Measurements from ENCODE around the gene TLE2.
"Not testable (repeated sequence)": the region's sequence is repeated elsewhere in the genome, so short reads cannot be mapped to it uniquely, and the experiment has no call there.

TLE2 gene

DNA sequence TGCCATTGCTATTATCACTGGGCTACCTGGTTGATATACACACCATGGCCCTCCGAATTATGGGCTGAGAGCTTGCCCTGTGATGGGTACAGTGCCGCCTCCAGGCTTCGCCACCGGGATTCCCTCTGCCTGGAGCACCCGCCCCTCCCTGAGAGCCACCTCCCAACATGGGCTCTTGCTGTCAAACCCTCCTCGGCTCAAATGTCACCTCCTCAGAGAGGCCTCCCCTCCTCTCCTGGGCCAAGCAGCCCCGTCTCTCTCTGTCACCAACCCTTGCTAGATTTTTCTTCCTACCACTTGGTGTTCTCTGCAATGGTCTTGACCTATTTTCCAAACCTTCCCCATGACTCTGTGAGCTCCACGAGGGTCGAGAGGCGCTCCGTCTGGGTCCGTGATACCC lies 12.2 kb upstream of the TLE2 start:
- DNase-seq (ENCODE audit: low spot score) = no peak
- TF ChIP-seq, protein P1, sequence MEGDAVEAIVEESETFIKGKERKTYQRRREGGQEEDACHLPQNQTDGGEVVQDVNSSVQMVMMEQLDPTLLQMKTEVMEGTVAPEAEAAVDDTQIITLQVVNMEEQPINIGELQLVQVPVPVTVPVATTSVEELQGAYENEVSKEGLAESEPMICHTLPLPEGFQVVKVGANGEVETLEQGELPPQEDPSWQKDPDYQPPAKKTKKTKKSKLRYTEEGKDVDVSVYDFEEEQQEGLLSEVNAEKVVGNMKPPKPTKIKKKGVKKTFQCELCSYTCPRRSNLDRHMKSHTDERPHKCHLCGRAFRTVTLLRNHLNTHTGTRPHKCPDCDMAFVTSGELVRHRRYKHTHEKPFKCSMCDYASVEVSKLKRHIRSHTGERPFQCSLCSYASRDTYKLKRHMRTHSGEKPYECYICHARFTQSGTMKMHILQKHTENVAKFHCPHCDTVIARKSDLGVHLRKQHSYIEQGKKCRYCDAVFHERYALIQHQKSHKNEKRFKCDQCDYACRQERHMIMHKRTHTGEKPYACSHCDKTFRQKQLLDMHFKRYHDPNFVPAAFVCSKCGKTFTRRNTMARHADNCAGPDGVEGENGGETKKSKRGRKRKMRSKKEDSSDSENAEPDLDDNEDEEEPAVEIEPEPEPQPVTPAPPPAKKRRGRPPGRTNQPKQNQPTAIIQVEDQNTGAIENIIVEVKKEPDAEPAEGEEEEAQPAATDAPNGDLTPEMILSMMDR (IDR thresholded peaks at IDR 0.05; ENCODE audit: extremely low read depth, missing control alignments) = no peak

DNA sequence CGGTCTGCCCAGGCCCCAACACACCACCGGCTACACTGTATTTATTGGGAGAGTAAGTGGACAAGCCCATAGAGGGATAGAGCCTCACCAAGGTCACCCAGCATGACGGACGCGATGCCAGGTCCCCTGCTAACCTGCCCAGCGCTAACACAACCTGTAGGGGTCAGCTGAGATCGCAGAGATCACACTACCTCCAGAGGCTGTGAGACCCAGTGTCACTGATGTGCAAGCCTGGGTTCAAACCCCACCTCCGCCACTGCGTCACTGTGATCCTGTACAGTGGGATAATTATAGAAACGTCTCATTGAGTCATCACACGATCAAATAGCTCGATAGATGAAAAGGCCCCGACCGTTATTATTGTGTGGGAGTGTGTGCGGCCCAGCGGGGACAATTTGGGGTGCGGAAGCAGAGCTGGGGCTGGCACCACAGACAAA lies 10.6 kb upstream of the TLE2 start:
- no peak for DNase-seq (ENCODE audit: low spot score)
- TF ChIP-seq, protein P1 (IDR thresholded peaks at IDR 0.05; ENCODE audit: extremely low read depth, missing control alignments) = no peak

DNA sequence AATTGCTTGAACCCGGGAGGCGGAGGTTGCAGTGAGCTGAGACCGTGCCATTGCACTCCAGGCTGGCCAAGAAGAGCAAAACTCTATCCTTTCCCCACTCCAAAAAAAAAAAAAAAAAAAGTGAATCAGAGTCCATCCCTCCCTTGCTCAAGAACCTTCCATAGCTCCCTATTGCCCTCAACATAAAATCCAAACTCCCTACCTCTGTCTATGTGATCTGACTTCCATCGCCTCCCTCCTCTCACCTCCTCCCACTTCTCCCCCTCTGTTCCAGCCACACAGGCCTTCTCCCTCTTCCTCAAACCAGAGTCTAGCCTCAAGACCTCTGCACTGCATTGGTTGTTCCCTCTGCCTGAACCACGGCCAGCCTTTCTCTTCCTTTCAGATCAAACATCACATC lies 10.0 kb upstream of the TLE2 start:
- DNase-seq (ENCODE audit: low spot score) = no peak
- TF ChIP-seq, protein P1 (IDR thresholded peaks at IDR 0.05; ENCODE audit: extremely low read depth, missing control alignments) = no peak

DNA sequence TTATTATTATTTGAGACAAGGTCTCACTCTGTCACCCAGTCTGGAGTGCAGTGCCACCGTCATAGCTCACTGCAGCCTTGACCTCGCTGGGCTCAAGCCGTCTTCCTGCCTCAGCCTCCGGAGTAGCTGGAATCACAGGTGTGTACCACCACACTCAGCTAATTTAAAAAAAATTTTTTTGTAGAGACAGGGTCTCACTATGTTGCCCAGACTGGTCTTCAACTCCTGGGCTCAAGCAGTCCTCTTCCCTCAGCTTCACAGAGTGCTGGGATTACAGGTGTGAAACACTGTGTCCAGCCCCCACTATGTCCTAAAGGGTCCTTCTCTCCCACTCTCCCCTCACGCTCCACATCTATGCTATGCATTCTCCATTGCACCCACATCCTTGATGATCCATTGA lies 9.1 kb upstream of the TLE2 start:
- no peak for DNase-seq (ENCODE audit: low spot score)
- TF ChIP-seq, protein P1 (IDR thresholded peaks at IDR 0.05; ENCODE audit: extremely low read depth, missing control alignments) = no peak

DNA sequence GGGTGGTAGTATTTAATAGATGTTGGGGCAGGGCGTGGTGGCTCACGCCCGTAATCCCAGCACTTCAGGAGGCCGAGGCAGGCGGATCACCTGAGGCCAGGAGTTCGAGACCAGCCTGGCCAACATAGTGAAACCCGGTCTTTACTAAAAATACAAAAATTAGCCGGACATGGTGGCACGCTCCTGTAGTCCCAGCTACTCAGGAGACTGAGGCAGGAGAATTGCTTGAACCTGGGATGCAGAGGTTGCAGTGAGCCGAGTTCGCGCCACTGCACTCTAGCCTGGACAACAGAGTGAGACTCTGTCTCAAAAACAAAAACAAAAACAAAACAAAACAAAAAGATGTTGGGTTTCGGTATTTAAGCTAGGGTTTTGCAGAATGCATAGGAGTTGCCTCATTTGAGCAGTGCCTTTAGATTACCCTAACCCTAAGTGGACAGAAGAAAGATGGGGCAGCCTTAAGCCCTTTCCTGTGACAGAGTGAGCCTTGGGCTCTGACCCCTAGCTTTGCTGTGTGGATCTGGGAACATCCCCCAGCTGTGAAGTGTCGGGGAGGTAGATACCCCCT lies 8.0 kb upstream of the TLE2 start:
- DNase-seq (ENCODE audit: low spot score) = not testable (repeated sequence)

DNA sequence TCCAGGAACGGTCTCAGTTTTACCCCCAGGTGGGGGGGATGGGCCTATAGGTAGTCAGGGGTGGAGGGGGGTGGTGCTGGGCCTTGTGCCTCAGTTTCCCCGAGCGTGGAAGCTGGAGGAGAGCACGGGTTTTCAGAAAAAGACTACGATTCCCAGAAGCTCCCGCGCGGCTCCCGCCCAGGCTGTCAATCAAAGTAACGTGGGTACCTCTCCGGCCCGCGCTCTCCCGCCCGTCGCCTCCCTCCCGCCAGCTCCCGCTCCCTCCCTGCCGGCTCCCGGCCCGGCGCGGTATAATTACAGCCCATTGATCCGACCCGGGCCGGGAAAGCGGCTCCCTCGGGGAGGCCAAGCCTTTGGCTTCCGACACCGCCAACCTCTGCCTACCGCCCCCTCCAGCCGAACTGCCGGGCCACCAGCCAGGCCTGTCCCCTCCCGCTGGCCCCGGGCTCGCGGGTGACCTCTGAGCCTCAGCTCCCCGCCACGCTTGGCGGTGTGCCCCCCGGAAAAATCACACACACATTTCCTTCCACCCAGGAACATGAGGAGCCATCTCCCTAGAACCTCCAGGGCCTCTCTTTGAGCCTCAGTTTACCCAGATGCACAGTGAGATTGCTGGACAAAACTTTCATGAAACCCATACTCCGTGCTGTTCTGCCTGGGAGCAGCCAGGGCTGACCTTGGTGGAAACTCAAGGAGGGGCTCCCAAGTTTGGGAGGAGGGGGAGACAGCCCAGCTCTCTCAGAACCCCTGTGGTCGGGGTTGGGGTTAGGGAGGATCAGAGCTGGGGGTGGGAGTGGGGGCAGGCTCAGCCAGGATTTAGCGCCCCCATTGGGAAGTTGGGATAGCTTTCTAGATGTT lies 7.3 kb upstream of the TLE2 start:
- peak; percentile 93 for DNase-seq (ENCODE audit: low spot score)
- TF ChIP-seq, protein P1 (IDR thresholded peaks at IDR 0.05; ENCODE audit: extremely low read depth, missing control alignments) = no peak

DNA sequence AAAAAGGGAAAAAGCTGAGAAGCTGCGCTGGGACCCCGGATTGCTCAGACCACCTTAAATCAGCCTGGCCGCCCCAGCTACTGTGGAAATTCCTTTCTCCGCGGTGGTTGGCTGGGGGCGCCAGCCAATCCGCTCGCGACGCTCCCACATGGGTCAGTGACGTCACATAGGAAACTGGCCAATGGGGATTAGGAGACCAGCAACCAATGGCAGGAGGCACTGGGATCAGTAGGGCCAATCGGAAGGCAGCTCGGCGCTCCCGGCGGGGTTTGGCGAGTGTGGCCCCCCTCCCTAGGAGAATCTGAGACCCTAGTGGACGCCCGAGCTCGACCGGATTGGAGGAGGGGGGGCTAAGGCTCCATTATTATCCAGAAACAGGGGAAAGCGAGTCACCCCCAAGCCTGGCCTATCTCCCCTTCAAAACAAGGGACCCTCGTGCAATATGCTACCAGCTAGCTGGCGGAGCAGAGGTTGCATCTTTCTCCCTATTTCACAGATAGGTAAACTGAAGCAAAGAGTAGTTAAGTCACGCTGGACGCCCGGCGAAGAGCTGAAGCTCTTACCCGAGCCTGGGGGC lies 6.5 kb upstream of the TLE2 start:
- DNase-seq (ENCODE audit: low spot score) = peak; percentile 100
- TF ChIP-seq, protein P1 (IDR thresholded peaks at IDR 0.05; ENCODE audit: extremely low read depth, missing control alignments) = no peak

All from GM20000 (cell line).